Sigmoid colon (tissue), 7 donors: ENCODE results near the gene CDC5L. TPM values are rescaled to one million over a fixed set of nuclear protein-coding genes. Genes with fewer than 3 reads are reported as not detected.

Experiments
- DNase-seq: peaks from one replicate; pipeline ENCODE4 v3.0.0-alpha.2; 2019
- H3K27ac ChIP-seq, 4 donors: fragments of 200-600 bp; sonication (generic); one replicate each; pipeline ENCODE4 v1.5.1; 2016 to 2019; ENCODE audit warnings: mild to moderate bottlenecking in 1 of 4
- H3K27me3 ChIP-seq, 3 donors: fragments of 200-600 bp; sonication (generic); one replicate each; pipeline ENCODE4 v1.5.1; 2019; ENCODE audit warnings: mild to moderate bottlenecking in 1 of 3
- H3K36me3 ChIP-seq, 4 donors: fragments of 200-600 bp; sonication (generic); one replicate each; pipeline ENCODE4 v1.5.1; 2016 to 2019
- H3K4me1 ChIP-seq, 4 donors: fragments of 200-600 bp; sonication (generic); one replicate each; pipeline ENCODE4 v1.5.1; 2017 to 2019
- H3K4me3 ChIP-seq, 4 donors: fragments of 200-600 bp; sonication (generic); one replicate each; pipeline ENCODE4 v1.5.1; 2017 to 2019; ENCODE audit warnings: mild to moderate bottlenecking in 2 of 4, moderate library complexity in 1 of 4
- H3K9me3 ChIP-seq, 4 donors: fragments of 200-600 bp in 3 of 4; sonication (generic) in 3 of 4; one replicate each; pipeline versions ENCODE4 v1.5.1 to v1.6.1; 2013 to 2019
- CTCF ChIP-seq, 4 experiments: fragments of 450-650 bp in 3 of 4; fragments of 200-600 bp in 1 of 4; IDR thresholded peaks; one replicate each; pipeline ENCODE4 v1.5.1; 2016 to 2019; ENCODE audit warnings: antibody characterized with exemption in 4 of 4, mild to moderate bottlenecking in 3 of 4, moderate library complexity in 2 of 4
- EP300 ChIP-seq, 4 donors: sonication (generic); formaldehyde crosslinking; IDR thresholded peaks; one replicate each; pipeline ENCODE4 v1.6.1; 2017; ENCODE audit warnings: antibody characterized with exemption in 4 of 4
- POLR2A ChIP-seq, 2 donors: fragments of 450-650 bp; IDR thresholded peaks; one replicate each; pipeline ENCODE4 v1.6.1; 2016; ENCODE audit warnings: antibody characterized with exemption in 2 of 2, mild to moderate bottlenecking in 2 of 2, moderate library complexity in 2 of 2
- POLR2AphosphoS5 ChIP-seq, 4 donors: sonication (generic); formaldehyde crosslinking; IDR thresholded peaks; one replicate each; pipeline ENCODE4 v1.6.1; 2017; ENCODE audit warnings: antibody characterized with exemption in 4 of 4
- WGBS, 2 donors: extraction: QIAGEN DNeasy Blood & Tissue Kit; methylation state at CpG; one replicate each; pipeline ENCODE4 v1.1.7; 2013; 5-methylcytosine and 5-hydroxymethylcytosine counted together
- intact Hi-C: fragments of 100-400 bp; cut with DNase I; formaldehyde crosslinking; loops from one replicate; pipeline ENCODE4 v1.15.1; 2023
- polyA plus RNA-seq, 3 donors: library from polyadenylated mRNA; stranded (reverse); fragments of 200-250 nt; gene quantifications; one replicate each; pipeline ENCODE4 v1.2.3, GENCODE V29; 2013
- total RNA-seq, 4 donors: library from RNA; depleted of rRNA; stranded (reverse); fragments of >200 nt; gene quantifications; one replicate each; pipeline ENCODE4 v1.1.0, GENCODE V29; 2016
- donor health status: healthy with polysubstance abuse.
- donor health status: Bipolar disorder and iron deficiency.
- donor health status: healthy.

CDC5L gene
- total and polyA plus RNA-seq, 7 donors = 6.6 to 24.6 (median 18.0) TPM

GRCh38 chr6:44468835-44469234 is 81.3 kb downstream of the CDC5L start:
- TF ChIP-seq POLR2AphosphoS5 (IDR thresholded peaks at IDR 0.05) = no peak
- TF ChIP-seq CTCF (IDR thresholded peaks at IDR 0.05) = no peak
- no peak for TF ChIP-seq POLR2A (IDR thresholded peaks at IDR 0.05)
- no peak for TF ChIP-seq EP300 (IDR thresholded peaks at IDR 0.05)
- no peak overlapping the region for H3K4me3 ChIP-seq
- H3K27ac ChIP-seq = no peak overlapping the region
- no peaks in the 10 kb centered on the region for H3K9me3 ChIP-seq
- intact Hi-C loops = no loop called here
- WGBS, 2 donors = 50 to 81% methylated on average over 6 of the region's 6 CpGs
- H3K27me3 ChIP-seq = no peaks in the 10 kb centered on the region
- no peaks in the 10 kb centered on the region for H3K36me3 ChIP-seq
- no peaks in the 10 kb centered on the region for H3K4me1 ChIP-seq
- DNase-seq = no peak

GRCh38 chr6:44470115-44470464 is 82.6 kb downstream of the CDC5L start:
- Histone ChIP-seq H3K36me3 (no peaks in the 10 kb centered on the region), H3K4me3 (no peak overlapping the region), H3K9me3 (no peaks in the 10 kb centered on the region), H3K27me3 (no peaks in the 10 kb centered on the region), H3K4me1 (no peaks in the 10 kb centered on the region), H3K27ac (no peak overlapping the region)
- intact Hi-C loops = no loop called here
- no peak for DNase-seq
- TF ChIP-seq POLR2A (IDR thresholded peaks at IDR 0.05) (no peak), POLR2AphosphoS5 (IDR thresholded peaks at IDR 0.05) (no peak), CTCF (IDR thresholded peaks at IDR 0.05) (peak in 1 of 4 experiments; percentile 13)
- WGBS, 2 donors = 13 to 63% methylated on average over 7 of the region's 7 CpGs

GRCh38 chr6:44470746-44471145 is 83.2 kb downstream of the CDC5L start:
- TF ChIP-seq POLR2A (IDR thresholded peaks at IDR 0.05) = no peak
- no peak for TF ChIP-seq EP300 (IDR thresholded peaks at IDR 0.05)
- no peak for TF ChIP-seq CTCF (IDR thresholded peaks at IDR 0.05)
- TF ChIP-seq POLR2AphosphoS5 (IDR thresholded peaks at IDR 0.05) = no peak
- Histone ChIP-seq H3K27ac (no peak overlapping the region), H3K27me3 (peaks cover 0 to 4% (median 0%) of the 10 kb centered on the region in 3 donors), H3K9me3 (no peaks in the 10 kb centered on the region), H3K4me1 (peaks cover 0 to 4% (median 4%) of the 10 kb centered on the region in 4 donors), H3K36me3 (no peaks in the 10 kb centered on the region), H3K4me3 (no peak overlapping the region)
- no peak for DNase-seq
- intact Hi-C loops = no loop called here
- 35 to 76% methylated on average over 2 of the region's 2 CpGs for WGBS, 2 donors

- Histone ChIP-seq H3K9me3 (no peaks in the 10 kb centered on the region), H3K4me3 (no peak overlapping the region), H3K27me3 (peaks cover 0 to 11% (median 0%) of the 10 kb centered on the region in 3 donors), H3K4me1 (peaks cover 0 to 9% (median 8%) of the 10 kb centered on the region in 4 donors), H3K36me3 (no peaks in the 10 kb centered on the region), H3K27ac (no peak overlapping the region)
- 83 to 87% methylated on average over 15 of the region's 15 CpGs for WGBS, 2 donors
- TF ChIP-seq EP300 (IDR thresholded peaks at IDR 0.05) (no peak), POLR2AphosphoS5 (IDR thresholded peaks at IDR 0.05) (no peak), POLR2A (IDR thresholded peaks at IDR 0.05) (no peak)
- intact Hi-C loops = no loop called here
- DNase-seq = no peak
Measured at GRCh38 chr6:44471271-44471981, 83.9 kb downstream of the CDC5L start.

- intact Hi-C loops = no loop called here
- DNase-seq = no peak
- 84 to 88% methylated on average over 13 of the region's 13 CpGs for WGBS, 2 donors
Measured at GRCh38 chr6:44472250-44472945, 84.9 kb downstream of the CDC5L start.

More at GRCh38 chr6:44472250-44472945, 84.9 kb downstream of the CDC5L start:
- Histone ChIP-seq H3K27me3 (peaks cover 0 to 12% (median 0%) of the 10 kb centered on the region in 3 donors), H3K4me3 (no peak overlapping the region), H3K4me1 (peaks cover 0 to 9% (median 8%) of the 10 kb centered on the region in 4 donors), H3K36me3 (no peaks in the 10 kb centered on the region), H3K27ac (no peak overlapping the region), H3K9me3 (no peaks in the 10 kb centered on the region)
- no peak for TF ChIP-seq POLR2A (IDR thresholded peaks at IDR 0.05)
- no peak for TF ChIP-seq CTCF (IDR thresholded peaks at IDR 0.05)
